Adrenal gland (tissue), 12 donors: ENCODE data around the gene CNNM4. TPM values are rescaled to one million over a fixed set of nuclear protein-coding genes. Genes with fewer than 3 reads are reported as not detected.

Source experiments
- DNase-seq, 7 donors: peaks; one replicate each; pipeline ENCODE4 v3.0.0-alpha.2; 2019 to 2020
- H3K27ac ChIP-seq, 5 donors: fragments of 200-600 bp; sonication (generic) in 4 of 5; 1 replicate in 3 of 5; 2 replicates in 2 of 5; pipeline versions ENCODE4 v1.5.1 to v1.8.0; 2016 to 2020; ENCODE audit warnings: mild to moderate bottlenecking in 1 of 5
- H3K27me3 ChIP-seq: fragments of 200-600 bp; 2 replicates; pipeline ENCODE4 v1.8.0; 2021
- H3K36me3 ChIP-seq, 2 donors: fragments of 200-600 bp; replicated peaks in 1 of 2; 1 replicate in 1 of 2; 2 replicates in 1 of 2; pipeline versions ENCODE4 v1.5.1 to v1.8.0; 2018 to 2022
- H3K4me1 ChIP-seq, 2 donors: fragments of 200-600 bp; replicated peaks in 1 of 2; 1 replicate in 1 of 2; 2 replicates in 1 of 2; pipeline versions ENCODE4 v1.5.1 to v1.8.0; 2018 to 2021
- H3K4me3 ChIP-seq, 4 donors: fragments of 200-600 bp; sonication (generic) in 3 of 4; one replicate each; pipeline ENCODE4 v1.5.1; 2016 to 2018
- H3K9me3 ChIP-seq, 3 donors: fragments of 200-600 bp; sonication (generic) in 1 of 3; replicated peaks in 1 of 3; 1 replicate in 2 of 3; 2 replicates in 1 of 3; pipeline versions ENCODE4 v1.5.1 to v1.8.0; 2016 to 2021
- POLR2A ChIP-seq, 2 donors: fragments of 450-650 bp; IDR thresholded peaks; one replicate each; pipeline ENCODE4 v1.6.1; 2017; ENCODE audit warnings: antibody characterized with exemption in 2 of 2, mild to moderate bottlenecking in 2 of 2, moderate library complexity in 1 of 2
- WGBS, 4 donors: extraction: QIAGEN DNeasy Blood & Tissue Kit in 2 of 4; methylation state at CpG; one replicate each; pipeline versions ENCODE4 v1.1.5 to v1.1.7; 2013 to 2017; 5-methylcytosine and 5-hydroxymethylcytosine counted together
- intact Hi-C, 2 donors: fragments of 100-400 bp; cut with DNase I; formaldehyde crosslinking; loops; one replicate each; pipeline versions ENCODE4 v1.14.1 to v1.15.0; 2022 to 2023
- microRNA counts, 2 donors: library from miRNA; unstranded; fragments of <30 nt; microRNA quantifications; one replicate each; lab custom pipeline; 2016
- microRNA-seq, 3 donors: library from miRNA; unstranded; fragments of <30 nt; microRNA quantifications; one replicate each; pipeline ENCODE4, GENCODE V29; 2017 to 2020
- polyA plus RNA-seq, 3 donors: library from polyadenylated mRNA; stranded (reverse); fragments of 200-250 nt in 2 of 3; fragments of 350-450 nt in 1 of 3; fragmentation: Illumina TruSeq in 1 of 3; extraction: RNeasy Lipid Tissue Mini Kit (QIAGEN cat#74804) in 1 of 3; gene quantifications; one replicate each; pipeline ENCODE4 v1.2.3, GENCODE V29; 2013 to 2014
- small RNA-seq, 2 donors: library from RNA; depleted of rRNA; stranded (forward); fragments of <200 nt; gene quantifications; one replicate each; pipeline ENCODE3, GENCODE V24; 2016
- total RNA-seq, 9 donors: library from RNA; depleted of rRNA in 4 of 9; stranded (reverse); fragments of >200 nt in 4 of 9; fragments of 120-200 nt in 1 of 9; fragmentation: NEBNext Ultra II Directional in 1 of 9; extraction: Animal tissue kit (Norgen Biotek cat#: 25700) in 1 of 9; gene quantifications; one replicate each; pipeline versions ENCODE4 v1.1.0 to v1.2.4, GENCODE V29; 2013 to 2023
- TF ChIP-seq, protein P1 (sequence below), 6 experiments: fragments of 450-650 bp in 4 of 6; fragments of 200-600 bp in 2 of 6; sonication (generic) in 1 of 6; IDR thresholded peaks; 1 replicate in 5 of 6; 2 replicates in 1 of 6; pipeline versions ENCODE4 v1.5.1 to v1.8.0; 2016 to 2021; ENCODE audit warnings: antibody characterized with exemption in 6 of 6, mild to moderate bottlenecking in 2 of 6, moderate library complexity in 1 of 6
- donor health status: healthy with polysubstance abuse.
- donor health status: Bipolar disorder and iron deficiency.
- donor health status: DM: yes; HTN: yes; CAD: no.
- donor health status: DM: no; HTN: no; CAD: no.
- donor health status: DM: no; HTN: no; CAD: no.
- donor health status: DM: yes; HTN: yes; CAD: no.

The CNNM4 gene
- total and polyA plus RNA-seq, 12 donors, result 2.2 to 7.7 (median 4.4) TPM

DNA sequence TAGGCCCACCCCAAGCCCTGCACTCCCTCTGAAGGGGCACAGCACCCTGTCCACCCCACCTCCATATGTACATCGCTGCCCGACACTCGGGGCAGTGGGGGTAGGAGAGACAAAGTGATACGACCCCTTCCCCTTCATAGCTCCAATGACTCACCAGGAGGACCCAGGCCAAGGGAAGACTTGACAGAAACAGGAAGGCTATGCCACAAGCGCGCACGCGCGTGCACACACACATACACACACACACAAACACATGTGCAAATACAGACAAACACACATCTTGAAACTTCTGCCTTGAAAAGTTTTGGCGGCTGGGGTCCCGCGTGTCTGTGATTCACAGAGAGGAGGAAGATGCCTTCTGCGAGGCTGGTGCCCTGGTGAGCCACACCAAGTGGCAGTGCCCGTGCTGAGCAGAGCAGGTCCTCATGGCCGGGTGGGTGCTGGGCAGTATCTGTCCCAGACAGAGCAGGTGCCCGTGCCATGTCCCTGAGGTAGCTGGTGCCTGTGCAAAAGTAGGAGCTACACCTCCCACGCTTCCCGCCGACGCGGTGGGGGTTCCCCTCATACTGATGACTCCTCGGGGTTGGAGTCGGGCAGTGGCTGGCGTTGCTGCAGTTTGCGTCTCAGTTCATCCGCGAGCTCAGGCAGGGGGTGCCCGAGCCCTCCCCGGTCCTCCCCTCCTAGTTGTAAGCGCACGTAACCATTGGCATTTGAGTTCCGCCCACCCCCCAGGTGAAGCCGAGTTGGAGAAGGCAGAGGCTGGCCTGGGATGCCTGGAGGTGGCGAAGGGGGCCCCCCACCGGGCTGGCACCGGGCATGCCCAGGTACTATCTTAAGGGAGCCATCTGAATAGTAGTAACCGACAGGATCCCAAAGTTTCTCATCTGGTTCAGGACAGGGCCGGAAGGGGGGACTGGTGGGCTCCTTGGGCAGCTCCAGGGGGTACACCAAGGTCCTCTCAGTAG lies 99.6 kb downstream of the CNNM4 start:
- TF ChIP-seq, protein P1, sequence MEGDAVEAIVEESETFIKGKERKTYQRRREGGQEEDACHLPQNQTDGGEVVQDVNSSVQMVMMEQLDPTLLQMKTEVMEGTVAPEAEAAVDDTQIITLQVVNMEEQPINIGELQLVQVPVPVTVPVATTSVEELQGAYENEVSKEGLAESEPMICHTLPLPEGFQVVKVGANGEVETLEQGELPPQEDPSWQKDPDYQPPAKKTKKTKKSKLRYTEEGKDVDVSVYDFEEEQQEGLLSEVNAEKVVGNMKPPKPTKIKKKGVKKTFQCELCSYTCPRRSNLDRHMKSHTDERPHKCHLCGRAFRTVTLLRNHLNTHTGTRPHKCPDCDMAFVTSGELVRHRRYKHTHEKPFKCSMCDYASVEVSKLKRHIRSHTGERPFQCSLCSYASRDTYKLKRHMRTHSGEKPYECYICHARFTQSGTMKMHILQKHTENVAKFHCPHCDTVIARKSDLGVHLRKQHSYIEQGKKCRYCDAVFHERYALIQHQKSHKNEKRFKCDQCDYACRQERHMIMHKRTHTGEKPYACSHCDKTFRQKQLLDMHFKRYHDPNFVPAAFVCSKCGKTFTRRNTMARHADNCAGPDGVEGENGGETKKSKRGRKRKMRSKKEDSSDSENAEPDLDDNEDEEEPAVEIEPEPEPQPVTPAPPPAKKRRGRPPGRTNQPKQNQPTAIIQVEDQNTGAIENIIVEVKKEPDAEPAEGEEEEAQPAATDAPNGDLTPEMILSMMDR (IDR thresholded peaks at IDR 0.05), result no peak
- no peak for TF ChIP-seq POLR2A (IDR thresholded peaks at IDR 0.05)
- DNase-seq, result no peak
- H3K27ac ChIP-seq, result peak overlapping the region in 1 of 5 donors; percentile 75
- no peak overlapping the region for H3K4me3 ChIP-seq
- peaks cover 12 to 29% of the 10 kb centered on the region in 2 donors for H3K4me1 ChIP-seq
- peaks cover 0 to 53% of the 10 kb centered on the region in 2 donors for H3K36me3 ChIP-seq
- WGBS, 4 donors, result 77 to 78% (median 77%) methylated on average over 25 to 38 of the region's 38 CpGs
- no peaks in the 10 kb centered on the region for H3K9me3 ChIP-seq
- intact Hi-C loops, result loop anchor here (5.0 to 10.0 kb wide), 4 partner anchors 46 to 254 kb away; partner anchors contain the start of genes ANKRD36 (in 1 of the 2) and CNNM3 (in 1 of the 2)
- H3K27me3 ChIP-seq, result no peaks in the 10 kb centered on the region

DNA sequence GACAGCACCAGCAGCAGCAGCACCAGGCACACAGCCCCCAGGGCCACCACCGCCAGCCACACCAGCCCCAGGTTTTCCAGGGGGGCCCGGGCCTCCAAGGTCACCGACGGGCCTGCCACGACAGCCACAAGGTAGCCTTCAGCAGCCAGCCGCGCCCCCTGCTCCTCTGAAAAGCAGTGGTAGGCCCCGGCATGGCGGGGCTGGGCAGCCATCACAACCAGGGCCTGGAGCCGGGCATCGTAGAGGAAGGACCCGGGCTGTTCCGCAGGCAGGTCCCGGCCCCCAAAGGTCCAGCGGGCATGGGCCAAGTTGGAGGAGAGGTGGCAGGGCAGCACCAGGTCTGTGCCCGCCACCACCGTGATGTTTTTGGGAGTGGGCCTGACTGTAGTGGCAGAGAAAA lies 100.4 kb downstream of the CNNM4 start:
- H3K4me1 ChIP-seq, result peaks cover 12 to 30% of the 10 kb centered on the region in 2 donors
- no peak overlapping the region for H3K27ac ChIP-seq
- H3K9me3 ChIP-seq, result no peaks in the 10 kb centered on the region
- no peaks in the 10 kb centered on the region for H3K27me3 ChIP-seq
- intact Hi-C loops, result loop anchor here (5.0 to 10.0 kb wide), 4 partner anchors 46 to 254 kb away; partner anchors contain the start of genes ANKRD36 (in 1 of the 2) and CNNM3 (in 1 of the 2)
- 73 to 94% (median 83%) methylated on average over 3 to 17 of the region's 17 CpGs for WGBS, 4 donors
- peaks cover 0 to 61% of the 10 kb centered on the region in 2 donors for H3K36me3 ChIP-seq
- TF ChIP-seq, protein P1 (IDR thresholded peaks at IDR 0.05), result no peak
- TF ChIP-seq POLR2A (IDR thresholded peaks at IDR 0.05), result no peak
- DNase-seq, result no peak
- H3K4me3 ChIP-seq, result no peak overlapping the region

MicroRNAs encoded within 50 kb of the gene (microRNA counts, 767-probe panel; counts per million panel counts)
- 0 counts per million in 2 donors for microRNA hsa-miR-3127-5p (lab: Ali Mortazavi, UCI)

Small RNA genes lying within 50 kb of the gene (microRNA-seq; reads per million reads assigned to microRNA genes)
- 1.1 to 2.2 (median 1.1) reads per million in 3 donors for gene MIR3127

Small RNA genes lying within 50 kb of the gene (small RNA-seq; reads per million reads assigned to genes)
- gene MIR3127, result 0.36 to 0.42 reads per million in 2 donors

Other genes with a start within 250 kb of the CNNM4 start
- 10 to 100 TPM in 6 of 9 donors, 1 to 10 TPM in 2, under 1 TPM in 1; 0.94 to 25.4 (median 13.7) TPM for gene ARID5A, start 224.2 kb upstream of the CNNM4 start, total RNA-seq
- 10 to 100 TPM in 2 of 3 donors, 1 to 10 TPM in 1; 1.3 to 39.6 (median 26.1) TPM for gene ARID5A, start 224.2 kb upstream of the CNNM4 start, polyA plus RNA-seq
- 10 to 100 TPM; 31.7 to 58.3 (median 42.1) TPM for gene KANSL3, start 122.6 kb upstream of the CNNM4 start, total RNA-seq
- 10 to 100 TPM; 22.3 to 33.5 (median 26.2) TPM for gene KANSL3, start 122.6 kb upstream of the CNNM4 start, polyA plus RNA-seq
- under 1 TPM in 8 of 9 donors, not detected in 1; 0.06 to 0.87 (median 0.17) TPM for gene FER1L5, start 118.1 kb upstream of the CNNM4 start, total RNA-seq
- under 1 TPM; 0.02 to 0.32 (median 0.07) TPM for gene FER1L5, start 118.1 kb upstream of the CNNM4 start, polyA plus RNA-seq
- 10 to 100 TPM; 13.9 to 36.8 (median 15.6) TPM for gene LMAN2L, start 20.8 kb upstream of the CNNM4 start, total RNA-seq
- gene LMAN2L, start 20.8 kb upstream of the CNNM4 start, polyA plus RNA-seq, result 10 to 100 TPM; 12.3 to 19.1 (median 16.1) TPM
- 10 to 100 TPM; 10.3 to 42.4 (median 23.6) TPM for gene CNNM3, start 55.4 kb downstream of the CNNM4 start, total RNA-seq
- gene CNNM3, start 55.4 kb downstream of the CNNM4 start, polyA plus RNA-seq, result 10 to 100 TPM in 2 of 3 donors, 1 to 10 TPM in 1; 6.7 to 11.9 (median 10.5) TPM
- 1 to 10 TPM; 1.1 to 4.8 (median 3.5) TPM for gene ANKRD23, start 83.1 kb downstream of the CNNM4 start, total RNA-seq
- 10 to 100 TPM in 1 of 3 donors, 1 to 10 TPM in 2; 1.5 to 10.6 (median 5.3) TPM for gene ANKRD23, start 83.1 kb downstream of the CNNM4 start, polyA plus RNA-seq
- gene ANKRD39, start 97.1 kb downstream of the CNNM4 start, total RNA-seq, result 10 to 100 TPM; 17.0 to 49.5 (median 21.1) TPM
- gene ANKRD39, start 97.1 kb downstream of the CNNM4 start, polyA plus RNA-seq, result 10 to 100 TPM in 2 of 3 donors, 1 to 10 TPM in 1; 9.2 to 39.5 (median 25.5) TPM
- gene SEMA4C, start 109.2 kb downstream of the CNNM4 start, total RNA-seq, result 10 to 100 TPM; 11.4 to 31.6 (median 27.7) TPM
- 10 to 100 TPM in 2 of 3 donors, 1 to 10 TPM in 1; 4.4 to 23.4 (median 14.6) TPM for gene SEMA4C, start 109.2 kb downstream of the CNNM4 start, polyA plus RNA-seq
- under 1 TPM in 1 of 9 donors, not detected in 8; 0.32 TPM for gene FAM178B, start 225.7 kb downstream of the CNNM4 start, total RNA-seq
- under 1 TPM in 1 of 3 donors, not detected in 2; 0.51 TPM for gene FAM178B, start 225.7 kb downstream of the CNNM4 start, polyA plus RNA-seq